SK-N-MC (cell line): ENCODE results near the gene RBMS1.

Experiments
- EZH2 ChIP-seq: fragments of 200-600 bp; sonication (generic); IDR thresholded peaks from one replicate; pipeline ENCODE4 v1.6.1; 2017; ENCODE audit warnings: antibody characterized with exemption
- FOXP2 ChIP-seq: optimal IDR thresholded peaks from 2 replicates; pipeline ENCODE3; 2011; ENCODE audit warnings: mild to moderate bottlenecking, moderate library complexity; ENCODE audit not compliant: insufficient read depth; ENCODE audit errors: extremely low read length, control extremely low read depth
- POLR2AphosphoS5 ChIP-seq: IDR thresholded peaks from 2 replicates; pipeline ENCODE4 v1.6.1; 2012; ENCODE audit warnings: mild to moderate bottlenecking, low read depth, low read length, borderline replicate concordance

DNA sequence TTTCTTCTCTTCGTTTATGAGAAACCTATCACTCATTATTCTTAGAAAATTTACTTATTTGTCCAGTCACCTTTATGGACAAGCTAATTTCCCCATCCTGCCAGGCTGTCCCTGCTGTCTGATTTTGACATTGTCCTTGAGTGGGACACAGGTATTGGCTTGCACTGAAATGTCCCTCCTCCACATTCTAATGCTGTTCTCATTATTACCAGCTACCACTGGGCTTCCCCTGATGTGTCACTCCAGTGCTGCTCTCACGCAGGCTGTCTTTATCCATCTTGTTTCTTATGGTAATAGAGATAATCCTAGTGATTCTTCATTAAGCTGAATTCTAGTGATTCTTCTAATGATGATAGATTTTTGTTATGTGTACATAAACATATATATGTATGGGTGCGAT lies 48.1 kb upstream of the RBMS1 start:
- no peak for TF ChIP-seq EZH2
- TF ChIP-seq POLR2AphosphoS5, result no peak
- no peak for TF ChIP-seq FOXP2
